Measurements from ENCODE around the gene DCAKD. TPM values are rescaled to one million over a fixed set of nuclear protein-coding genes. Genes with fewer than 3 reads are reported as not detected.

DCAKD gene
- total and polyA plus RNA-seq, 7 donors: 6.4 to 14.2 (median 10.3) TPM

DNA sequence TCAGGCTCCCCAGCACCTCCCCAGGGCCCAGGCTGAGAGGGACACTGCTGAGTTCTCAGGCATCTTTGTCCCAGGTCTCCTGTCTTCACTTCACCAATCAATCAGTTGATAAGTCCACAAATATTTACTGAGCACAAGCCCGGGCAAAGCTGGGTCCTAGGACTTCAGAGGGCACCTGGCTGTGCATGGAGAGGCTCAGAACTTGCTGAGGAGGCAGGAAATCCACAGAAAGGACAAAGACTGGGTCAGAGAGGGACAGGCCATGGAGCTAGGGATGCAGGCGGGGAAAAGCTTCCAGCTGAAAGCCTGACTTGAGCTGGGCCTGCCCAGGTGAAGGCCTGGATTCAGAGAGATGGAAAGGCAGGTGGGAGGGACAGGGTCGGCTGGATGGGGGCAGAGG lies 50.1 kb downstream of the DCAKD start:
- H3K27ac ChIP-seq: no peak overlapping the region
- no peaks in the 10 kb centered on the region for H3K9me3 ChIP-seq
- no peaks in the 10 kb centered on the region for H3K36me3 ChIP-seq (ENCODE audit: insufficient read depth in 1 of 2, low read depth in 1 of 2)
- WGBS, 3 donors: 71 to 85% (median 77%) methylated on average over 3 of the region's 3 CpGs
- intact Hi-C loops (cut with DNase I): no loop called here
- peaks cover 0 to 5% (median 0%) of the 10 kb centered on the region in 3 donors for H3K27me3 ChIP-seq (ENCODE audit: insufficient read depth in 3 of 3, low read length in 2 of 3)
- DNase-seq: no peak
- H3K4me3 ChIP-seq: no peak overlapping the region
- TF ChIP-seq, protein P1, sequence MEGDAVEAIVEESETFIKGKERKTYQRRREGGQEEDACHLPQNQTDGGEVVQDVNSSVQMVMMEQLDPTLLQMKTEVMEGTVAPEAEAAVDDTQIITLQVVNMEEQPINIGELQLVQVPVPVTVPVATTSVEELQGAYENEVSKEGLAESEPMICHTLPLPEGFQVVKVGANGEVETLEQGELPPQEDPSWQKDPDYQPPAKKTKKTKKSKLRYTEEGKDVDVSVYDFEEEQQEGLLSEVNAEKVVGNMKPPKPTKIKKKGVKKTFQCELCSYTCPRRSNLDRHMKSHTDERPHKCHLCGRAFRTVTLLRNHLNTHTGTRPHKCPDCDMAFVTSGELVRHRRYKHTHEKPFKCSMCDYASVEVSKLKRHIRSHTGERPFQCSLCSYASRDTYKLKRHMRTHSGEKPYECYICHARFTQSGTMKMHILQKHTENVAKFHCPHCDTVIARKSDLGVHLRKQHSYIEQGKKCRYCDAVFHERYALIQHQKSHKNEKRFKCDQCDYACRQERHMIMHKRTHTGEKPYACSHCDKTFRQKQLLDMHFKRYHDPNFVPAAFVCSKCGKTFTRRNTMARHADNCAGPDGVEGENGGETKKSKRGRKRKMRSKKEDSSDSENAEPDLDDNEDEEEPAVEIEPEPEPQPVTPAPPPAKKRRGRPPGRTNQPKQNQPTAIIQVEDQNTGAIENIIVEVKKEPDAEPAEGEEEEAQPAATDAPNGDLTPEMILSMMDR (IDR thresholded peaks at IDR 0.05): no peak
- no peaks in the 10 kb centered on the region for H3K4me1 ChIP-seq
- ATAC-seq: no peak

DNA sequence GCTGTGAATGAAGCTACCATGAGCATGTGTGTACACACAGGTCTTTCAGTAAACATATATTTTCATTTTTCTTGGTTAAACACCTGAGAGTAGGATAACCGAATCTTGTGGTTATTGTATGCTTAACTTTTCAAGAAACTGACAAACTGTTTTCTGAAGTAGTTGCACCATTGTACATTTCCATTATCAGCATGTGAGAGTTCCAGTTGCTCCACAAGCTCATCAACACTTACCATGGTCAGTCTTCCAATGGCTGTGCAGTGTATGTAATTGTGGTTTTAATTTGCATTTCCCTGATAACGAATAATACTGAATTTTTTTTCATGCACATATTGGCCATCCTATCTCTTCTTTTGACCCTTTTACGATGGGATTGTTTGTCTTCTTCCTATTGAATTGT lies 52.0 kb downstream of the DCAKD start:
- Histone ChIP-seq H3K36me3 (ENCODE audit: insufficient read depth in 1 of 2, low read depth in 1 of 2) (no peaks in the 10 kb centered on the region), H3K27me3 (ENCODE audit: insufficient read depth in 3 of 3, low read length in 2 of 3) (peaks cover 0 to 5% (median 0%) of the 10 kb centered on the region in 3 donors), H3K9me3 (no peaks in the 10 kb centered on the region), H3K4me3 (no peak overlapping the region), H3K4me1 (no peaks in the 10 kb centered on the region), H3K27ac (no peak overlapping the region)
- TF ChIP-seq, protein P1 (IDR thresholded peaks at IDR 0.05): no peak
- ATAC-seq: no peak
- intact Hi-C loops (cut with DNase I): no loop called here
- no peak for DNase-seq
- WGBS, 3 donors: 95 to 97% (median 95%) methylated on average over 3 of the region's 3 CpGs

DNA sequence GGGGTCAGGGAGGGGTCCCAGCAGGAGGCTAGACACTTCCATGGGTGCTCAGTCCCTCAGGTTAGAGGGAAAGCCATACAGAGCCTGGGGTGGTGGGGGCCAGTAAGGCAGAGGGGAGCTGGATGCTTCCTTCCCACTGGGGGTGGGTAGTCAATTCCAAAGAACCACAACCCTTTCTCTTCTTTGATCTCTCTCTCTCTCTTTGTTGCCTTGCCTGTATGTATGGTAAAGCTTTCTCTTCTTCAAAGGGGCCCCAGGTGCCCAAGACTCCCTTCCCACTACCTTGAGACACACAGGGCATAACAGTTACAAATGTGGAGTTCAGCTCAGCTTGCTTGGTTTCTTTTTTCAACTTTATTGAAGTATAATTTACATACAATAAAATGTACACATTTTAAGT lies 52.8 kb downstream of the DCAKD start:
- intact Hi-C loops (cut with DNase I): no loop called here
- DNase-seq: no peak
- Histone ChIP-seq H3K4me3 (no peak overlapping the region), H3K27me3 (ENCODE audit: insufficient read depth in 3 of 3, low read length in 2 of 3) (peaks cover 0 to 2% (median 0%) of the 10 kb centered on the region in 3 donors), H3K4me1 (no peaks in the 10 kb centered on the region), H3K9me3 (no peaks in the 10 kb centered on the region), H3K36me3 (ENCODE audit: insufficient read depth in 1 of 2, low read depth in 1 of 2) (no peaks in the 10 kb centered on the region), H3K27ac (no peak overlapping the region)
- TF ChIP-seq, protein P1 (IDR thresholded peaks at IDR 0.05): no peak
- ATAC-seq: no peak

DNA sequence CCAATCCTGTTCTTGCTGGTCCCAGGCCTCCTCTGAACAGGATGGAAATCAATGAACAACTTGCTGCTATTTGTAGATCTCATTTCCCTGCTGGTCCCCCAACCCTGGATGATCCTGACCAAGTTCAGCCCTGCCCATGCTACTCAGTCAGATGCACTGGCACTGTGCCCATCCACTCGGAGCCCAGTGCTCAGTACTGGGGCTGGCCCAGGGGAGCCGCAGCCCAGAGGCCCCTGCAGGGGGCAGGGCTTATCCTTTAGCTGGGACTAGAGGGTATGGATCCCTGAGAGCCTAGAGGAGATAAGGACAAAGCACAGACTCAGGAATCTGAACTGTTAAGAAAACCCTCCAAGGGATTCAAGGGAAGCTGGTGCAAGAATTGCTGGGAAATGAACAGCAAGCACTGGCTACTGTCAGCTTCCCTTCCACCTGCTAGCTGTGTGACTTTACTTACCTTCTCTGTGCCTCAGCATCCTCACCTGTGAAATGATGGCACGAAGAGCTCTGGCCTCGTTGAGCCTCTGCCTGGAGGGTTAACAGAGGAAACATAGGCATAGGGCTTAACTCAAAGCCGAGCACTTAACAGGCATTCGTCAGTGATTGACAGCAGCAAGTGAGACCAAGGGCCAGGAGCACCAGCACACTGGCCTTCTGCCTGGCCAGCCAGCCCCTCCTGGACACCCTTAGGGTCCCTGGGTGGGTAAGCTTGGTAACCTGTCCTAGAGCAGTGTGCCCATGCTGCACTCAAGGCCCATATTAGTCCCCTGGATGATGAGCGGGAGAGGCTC lies 53.5 kb downstream of the DCAKD start:
- H3K36me3 ChIP-seq (ENCODE audit: insufficient read depth in 1 of 2, low read depth in 1 of 2): no peaks in the 10 kb centered on the region
- no peak overlapping the region for H3K27ac ChIP-seq
- no peaks in the 10 kb centered on the region for H3K4me1 ChIP-seq
- peaks cover 0 to 2% (median 0%) of the 10 kb centered on the region in 3 donors for H3K27me3 ChIP-seq (ENCODE audit: insufficient read depth in 3 of 3, low read length in 2 of 3)
- DNase-seq (no peak), ATAC-seq (peak in 1 of 4 donors; percentile 40)
- TF ChIP-seq, protein P1 (IDR thresholded peaks at IDR 0.05): no peak
- intact Hi-C loops (cut with DNase I): no loop called here
- H3K4me3 ChIP-seq: no peak overlapping the region
- no peaks in the 10 kb centered on the region for H3K9me3 ChIP-seq
- WGBS, 3 donors: 25 to 33% (median 31%) methylated on average over 7 of the region's 7 CpGs

DNA sequence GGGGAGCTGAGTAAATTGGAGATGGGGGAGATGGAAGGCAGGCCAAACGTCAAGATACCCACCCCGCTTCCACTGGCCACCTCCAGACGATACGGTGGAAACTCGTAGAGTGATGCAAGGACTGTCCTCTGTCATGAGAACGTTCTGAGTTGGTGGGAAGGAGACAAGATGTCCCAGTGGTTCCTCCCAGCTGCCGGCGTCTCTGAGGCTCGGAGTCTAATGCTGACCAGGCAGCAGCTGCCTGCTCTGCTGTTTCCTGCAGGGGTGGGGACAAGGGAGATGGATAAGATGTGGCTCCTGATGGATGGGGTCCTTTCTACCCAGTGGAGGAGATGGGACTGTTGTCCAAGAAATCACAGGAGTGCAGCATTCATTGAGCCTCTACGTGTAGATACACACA lies 55.1 kb downstream of the DCAKD start:
- Histone ChIP-seq H3K27ac (no peak overlapping the region), H3K36me3 (ENCODE audit: insufficient read depth in 1 of 2, low read depth in 1 of 2) (no peaks in the 10 kb centered on the region), H3K4me3 (no peak overlapping the region), H3K27me3 (ENCODE audit: insufficient read depth in 3 of 3, low read length in 2 of 3) (peaks cover 0 to 2% (median 0%) of the 10 kb centered on the region in 3 donors), H3K4me1 (no peaks in the 10 kb centered on the region), H3K9me3 (no peaks in the 10 kb centered on the region)
- TF ChIP-seq, protein P1 (IDR thresholded peaks at IDR 0.05): no peak
- intact Hi-C loops (cut with DNase I): no loop called here
- WGBS, 3 donors: 58 to 60% (median 60%) methylated on average over 9 to 10 of the region's 10 CpGs
- ATAC-seq: no peak
- no peak for DNase-seq
